NT2/D1 (cell line): ENCODE data around the gene ACSF3.

Experiments
- SUZ12 ChIP-seq: IDR thresholded peaks from 2 replicates; pipeline ENCODE4 v1.6.1; 2011; ENCODE audit not compliant: insufficient read length, insufficient read depth; ENCODE audit errors: extremely low read depth
- YY1 ChIP-seq: IDR thresholded peaks from 2 replicates; pipeline ENCODE4 v1.6.1; 2011; ENCODE audit not compliant: insufficient read length, insufficient read depth
- ZNF274 ChIP-seq: IDR thresholded peaks from 2 replicates; pipeline ENCODE4 v1.6.1; 2011; ENCODE audit warnings: mild to moderate bottlenecking, low read depth, low read length

DNA sequence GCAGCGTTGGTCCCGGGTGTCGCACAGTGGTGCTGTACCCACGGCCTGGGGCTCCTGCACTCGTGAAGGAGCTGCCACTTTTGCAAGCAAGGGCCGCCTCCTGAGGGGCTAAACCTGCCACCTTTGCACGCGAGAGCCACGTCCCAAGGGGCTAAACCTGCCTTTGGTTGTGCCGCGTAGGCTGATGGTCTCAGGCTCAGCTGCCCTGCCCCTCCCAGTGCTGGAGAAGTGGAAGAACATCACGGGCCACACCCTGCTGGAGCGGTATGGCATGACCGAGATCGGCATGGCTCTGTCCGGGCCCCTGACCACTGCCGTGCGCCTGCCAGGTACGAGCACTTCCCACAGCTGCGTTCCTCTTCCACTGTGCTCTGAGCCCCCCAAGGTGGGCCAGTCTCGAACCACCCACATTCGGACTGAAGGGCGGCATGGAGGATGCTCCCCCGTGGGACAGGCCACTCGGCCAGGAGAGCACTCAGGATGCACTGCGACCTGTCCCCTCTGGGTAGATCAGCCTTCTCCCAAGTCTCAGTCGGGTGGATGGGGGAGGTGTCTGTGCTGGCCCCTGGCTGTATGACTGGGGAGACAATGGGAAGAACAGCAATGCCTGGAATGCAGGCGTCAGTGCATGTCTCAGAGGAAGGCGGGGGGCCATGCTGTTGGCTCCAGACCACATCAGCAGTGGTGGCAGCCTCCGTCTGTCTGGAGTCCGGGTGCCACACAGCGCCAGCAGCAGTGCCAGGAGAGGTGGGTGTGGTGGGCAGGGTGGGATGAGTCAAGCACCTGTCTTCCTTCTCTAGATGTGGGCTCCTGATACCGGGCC, 20.7 kb downstream of the ACSF3 start:
- TF ChIP-seq ZNF274 (no peak), YY1 (no peak), SUZ12 (no peak)
